ENCODE data around the gene PRPF40B.

Gene PRPF40B

GRCh38 chr12:49649892-49650291 lies 26.5 kb downstream of the PRPF40B start:
- no peak for TF ChIP-seq CTCF (conservative IDR thresholded peaks at IDR 0.05; ENCODE audit: low read depth, low read length)
- no peak overlapping the region for H3K4me3 ChIP-seq (ENCODE audit: low read length)
- no peak for DNase-seq (ENCODE audit: low read depth)

DNA sequence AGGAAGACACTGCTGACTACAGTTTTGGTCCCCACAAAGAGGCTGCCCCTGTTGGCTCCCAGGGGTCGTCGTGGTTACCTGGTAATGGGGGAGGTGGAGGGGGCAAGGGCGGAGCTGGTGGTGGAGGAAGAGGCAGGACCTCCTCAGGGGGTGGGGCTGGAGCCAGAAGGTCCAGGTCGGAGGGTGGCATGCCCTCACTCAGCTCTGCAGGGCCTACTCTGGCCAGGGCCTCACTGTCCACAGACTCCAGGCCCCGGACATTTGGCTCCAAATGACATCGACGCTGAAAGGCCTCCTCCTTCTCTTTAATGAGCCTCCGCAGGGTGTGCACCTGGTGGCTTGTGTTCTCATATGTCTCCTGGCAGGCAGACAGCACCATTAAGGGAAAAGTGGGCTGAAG lies 28.5 kb downstream of the PRPF40B start:
- H3K4me3 ChIP-seq (ENCODE audit: low read length) = no peak overlapping the region
- TF ChIP-seq CTCF (conservative IDR thresholded peaks at IDR 0.05; ENCODE audit: low read depth, low read length) = no peak
- DNase-seq (ENCODE audit: low read depth) = no peak

GRCh38 chr12:49652921-49653520 lies 29.7 kb downstream of the PRPF40B start:
- no peak for TF ChIP-seq CTCF (conservative IDR thresholded peaks at IDR 0.05; ENCODE audit: low read depth, low read length)
- no peak for DNase-seq (ENCODE audit: low read depth)
- no peak overlapping the region for H3K4me3 ChIP-seq (ENCODE audit: low read length)

- H3K4me3 ChIP-seq (ENCODE audit: low read length) = no peak overlapping the region
- DNase-seq (ENCODE audit: low read depth) = no peak
- no peak for TF ChIP-seq CTCF (conservative IDR thresholded peaks at IDR 0.05; ENCODE audit: low read depth, low read length)
Measured at GRCh38 chr12:49654715-49655114, 31.4 kb downstream of the PRPF40B start.

- H3K4me3 ChIP-seq (ENCODE audit: low read length) = no peak overlapping the region
- no peak for TF ChIP-seq CTCF (conservative IDR thresholded peaks at IDR 0.05; ENCODE audit: low read depth, low read length)
- no peak for DNase-seq (ENCODE audit: low read depth)
Measured at GRCh38 chr12:49655595-49656236, 32.4 kb downstream of the PRPF40B start.

DNA sequence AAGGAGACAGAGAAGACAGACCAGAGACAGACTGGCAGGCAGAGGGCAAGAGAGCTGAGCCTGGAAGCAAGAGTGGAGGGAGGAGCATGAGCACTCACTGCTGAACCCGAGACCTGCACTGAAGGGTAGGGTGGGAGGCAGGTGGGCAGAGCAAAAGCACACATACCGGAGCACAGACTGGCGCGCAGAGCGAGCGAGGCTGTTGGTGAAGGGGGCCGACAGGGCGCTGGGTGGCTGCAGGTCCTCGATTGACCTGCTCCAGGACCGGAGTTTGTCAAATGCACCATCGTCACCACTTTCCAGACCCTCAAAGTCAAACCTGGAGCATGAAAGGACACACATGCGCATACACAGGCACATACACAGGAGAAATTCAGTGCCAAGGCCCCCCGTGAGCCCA lies 34.9 kb downstream of the PRPF40B start:
- no peak overlapping the region for H3K4me3 ChIP-seq (ENCODE audit: low read length)
- TF ChIP-seq CTCF (conservative IDR thresholded peaks at IDR 0.05; ENCODE audit: low read depth, low read length) = no peak
- DNase-seq (ENCODE audit: low read depth) = no peak

GRCh38 chr12:49659753-49660152 lies 36.4 kb downstream of the PRPF40B start:
- DNase-seq (ENCODE audit: low read depth) = no peak
- H3K4me3 ChIP-seq (ENCODE audit: low read length) = no peak overlapping the region
- TF ChIP-seq CTCF (conservative IDR thresholded peaks at IDR 0.05; ENCODE audit: low read depth, low read length) = no peak

Data from retinal pigment epithelial cell (primary cell).